Kidney epithelial cell (primary cell): ENCODE data around the gene TP73. TPM values are rescaled to one million over a fixed set of nuclear protein-coding genes. Genes with fewer than 3 reads are reported as not detected.

ENCODE experiments used
- DNase-seq: peaks from one replicate; pipeline ENCODE4 v3.0.0-alpha.2; 2010; ENCODE audit warnings: low read depth
- H3K27me3 ChIP-seq: 2 replicates; pipeline ENCODE4 v1.6.0; 2011; ENCODE audit warnings: low read length; ENCODE audit not compliant: control insufficient read depth, insufficient read depth
- H3K36me3 ChIP-seq: 2 replicates; pipeline ENCODE4 v1.5.1; 2011; ENCODE audit warnings: low read length; ENCODE audit not compliant: control insufficient read depth, insufficient read depth
- H3K4me3 ChIP-seq: 2 replicates; pipeline ENCODE4 v1.5.1; 2011; ENCODE audit warnings: low read depth, mild to moderate bottlenecking, control low read depth, low read length
- total RNA-seq: library from RNA; depleted of rRNA; stranded (reverse); fragments of >200 nt; gene quantifications from 2 replicates; pipeline ENCODE4 v1.2.3, GENCODE V29; 2015
- TF ChIP-seq, protein P1 (sequence below): IDR thresholded peaks from 2 replicates; pipeline ENCODE4 v1.5.1; 2011; ENCODE audit warnings: mild to moderate bottlenecking, moderate library complexity, low read length, control low read depth, inconsistent platforms; ENCODE audit not compliant: insufficient read depth, poor library complexity, severe bottlenecking

The TP73 gene
- total RNA-seq, 1 donor from 2014 or later = 0.04 TPM

DNA sequence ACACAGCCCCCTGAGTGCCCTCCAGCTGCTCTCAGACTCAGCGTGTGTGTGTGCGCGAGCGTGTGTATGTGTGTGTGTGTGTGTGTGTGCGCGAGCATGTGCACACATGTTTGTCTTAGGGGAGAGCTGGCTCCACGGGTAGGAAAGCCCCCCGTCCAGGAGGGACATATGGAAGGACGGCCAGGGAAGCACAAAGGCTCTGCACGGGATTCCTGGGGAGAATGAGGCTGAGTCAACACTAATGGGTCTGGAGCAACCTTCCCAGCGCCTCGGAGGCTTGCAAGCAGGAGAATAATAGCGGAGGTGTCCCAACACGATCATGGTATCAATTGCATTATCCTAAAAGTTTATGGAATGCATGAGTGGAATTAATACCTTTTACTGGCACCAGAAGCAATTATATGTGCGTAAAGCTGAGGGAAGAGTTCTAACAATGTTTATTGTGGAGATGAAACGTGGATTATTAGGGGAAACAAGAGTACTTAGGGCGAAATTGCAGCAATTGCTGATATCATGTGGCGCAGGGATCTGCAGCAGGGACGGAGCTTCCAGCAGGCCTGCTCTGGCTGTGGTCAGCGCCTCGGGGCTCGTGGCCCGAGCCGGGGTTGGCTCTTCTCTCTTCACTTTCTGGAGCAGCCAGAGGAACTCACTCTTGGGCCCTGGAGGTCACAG is 59.6 kb downstream of the TP73 start:
- DNase-seq = no peak
- Histone ChIP-seq H3K4me3 (no peak overlapping the region), H3K27me3 (peaks cover 53% of the 10 kb centered on the region), H3K36me3 (no peaks in the 10 kb centered on the region)
- TF ChIP-seq, protein P1, sequence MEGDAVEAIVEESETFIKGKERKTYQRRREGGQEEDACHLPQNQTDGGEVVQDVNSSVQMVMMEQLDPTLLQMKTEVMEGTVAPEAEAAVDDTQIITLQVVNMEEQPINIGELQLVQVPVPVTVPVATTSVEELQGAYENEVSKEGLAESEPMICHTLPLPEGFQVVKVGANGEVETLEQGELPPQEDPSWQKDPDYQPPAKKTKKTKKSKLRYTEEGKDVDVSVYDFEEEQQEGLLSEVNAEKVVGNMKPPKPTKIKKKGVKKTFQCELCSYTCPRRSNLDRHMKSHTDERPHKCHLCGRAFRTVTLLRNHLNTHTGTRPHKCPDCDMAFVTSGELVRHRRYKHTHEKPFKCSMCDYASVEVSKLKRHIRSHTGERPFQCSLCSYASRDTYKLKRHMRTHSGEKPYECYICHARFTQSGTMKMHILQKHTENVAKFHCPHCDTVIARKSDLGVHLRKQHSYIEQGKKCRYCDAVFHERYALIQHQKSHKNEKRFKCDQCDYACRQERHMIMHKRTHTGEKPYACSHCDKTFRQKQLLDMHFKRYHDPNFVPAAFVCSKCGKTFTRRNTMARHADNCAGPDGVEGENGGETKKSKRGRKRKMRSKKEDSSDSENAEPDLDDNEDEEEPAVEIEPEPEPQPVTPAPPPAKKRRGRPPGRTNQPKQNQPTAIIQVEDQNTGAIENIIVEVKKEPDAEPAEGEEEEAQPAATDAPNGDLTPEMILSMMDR = no peak

DNA sequence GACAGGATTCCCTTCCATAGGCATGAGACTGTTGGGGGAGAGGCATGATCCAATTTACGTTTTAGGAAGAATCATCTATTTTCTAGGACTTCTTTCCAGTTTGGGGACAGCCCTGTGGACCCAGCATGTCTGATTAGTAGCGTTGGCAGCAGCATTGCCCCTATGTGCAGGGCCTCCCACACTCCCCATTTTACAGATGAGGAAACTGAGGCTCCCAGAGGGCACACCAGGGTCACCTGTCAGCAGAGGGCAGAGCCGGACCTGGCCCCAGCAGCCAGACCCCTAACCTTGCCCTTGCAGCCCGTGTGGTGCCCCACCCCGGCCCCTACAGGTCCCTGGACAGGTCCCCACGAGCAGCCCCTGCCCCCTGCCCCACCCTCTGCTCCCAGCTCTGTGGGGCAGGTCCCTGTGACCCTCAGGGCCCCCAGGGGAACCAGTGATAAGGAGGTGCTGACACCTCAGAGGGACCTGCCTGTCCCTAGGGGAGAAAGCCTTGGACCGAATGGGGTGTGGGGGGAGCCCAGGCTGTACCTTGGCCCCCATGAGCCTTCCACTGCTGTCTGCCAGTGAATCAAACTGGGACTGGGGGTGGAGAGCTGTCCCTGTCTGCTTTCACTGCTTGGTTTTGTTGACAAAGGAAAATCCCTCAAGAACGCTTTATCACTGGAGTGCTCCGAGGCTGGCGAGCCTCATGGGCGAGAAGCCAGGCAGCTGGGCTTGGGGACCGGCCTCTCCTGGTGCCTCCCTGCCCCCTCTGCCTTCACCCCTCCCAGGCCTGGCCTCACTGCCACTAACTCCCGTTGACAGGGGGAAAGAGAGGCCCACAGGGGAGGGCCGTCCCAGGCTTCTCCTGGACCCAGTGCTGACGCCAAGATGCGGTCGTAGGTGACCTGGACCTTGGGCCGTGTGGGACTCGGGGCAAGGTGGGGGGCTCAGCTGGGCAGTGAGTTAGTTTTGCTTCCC is 60.5 kb downstream of the TP73 start:
- Histone ChIP-seq H3K36me3 (no peaks in the 10 kb centered on the region), H3K4me3 (no peak overlapping the region), H3K27me3 (peaks cover 50% of the 10 kb centered on the region)
- DNase-seq = no peak
- TF ChIP-seq, protein P1 = no peak

DNA sequence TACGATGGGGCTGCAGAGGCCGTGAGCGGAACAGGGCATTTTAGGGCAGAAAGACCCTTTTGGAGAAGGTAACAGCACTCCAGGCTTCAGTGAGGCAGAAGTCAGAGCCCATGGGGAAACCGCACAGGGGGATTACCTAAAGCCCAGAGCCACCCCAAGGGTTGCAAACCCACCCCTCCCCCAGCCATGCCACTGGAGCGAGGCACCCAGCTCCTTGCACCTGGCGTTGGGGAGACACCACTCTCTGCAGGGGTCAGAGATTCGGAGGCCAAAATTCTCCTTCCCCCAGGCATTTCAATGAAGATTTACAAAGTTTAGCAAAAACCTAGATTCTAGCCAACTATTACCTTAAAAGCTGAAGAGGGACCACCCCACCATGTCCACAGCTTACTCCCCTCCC is 61.5 kb downstream of the TP73 start:
- Histone ChIP-seq H3K27me3 (peaks cover 50% of the 10 kb centered on the region), H3K36me3 (no peaks in the 10 kb centered on the region), H3K4me3 (no peak overlapping the region)
- TF ChIP-seq, protein P1 = no peak
- no peak for DNase-seq

DNA sequence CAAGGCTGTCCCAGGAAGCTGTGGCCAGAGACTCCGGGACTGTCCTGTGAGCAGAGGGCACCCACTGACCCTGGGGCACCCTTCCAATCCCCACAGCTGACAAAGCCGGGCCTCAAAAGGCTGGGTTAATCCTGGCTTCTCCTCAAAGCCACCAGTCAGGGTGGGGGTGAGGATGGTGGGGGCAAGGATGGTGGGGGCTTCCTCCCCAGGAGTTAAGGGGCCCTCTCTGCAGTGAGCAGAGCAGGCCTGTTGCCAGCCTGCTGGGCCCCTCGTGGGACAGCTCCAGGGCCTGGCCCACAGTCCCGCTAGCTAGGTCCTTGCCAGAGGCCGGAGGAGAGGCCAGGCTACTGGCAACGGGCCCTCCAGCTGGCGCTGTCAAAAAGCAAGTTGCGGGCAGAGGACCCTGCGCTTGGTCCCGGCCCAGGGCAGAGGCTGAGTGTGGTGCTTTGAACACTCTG is 62.0 kb downstream of the TP73 start:
- Histone ChIP-seq H3K4me3 (no peak overlapping the region), H3K27me3 (peaks cover 50% of the 10 kb centered on the region), H3K36me3 (no peaks in the 10 kb centered on the region)
- no peak for DNase-seq
- TF ChIP-seq, protein P1 = no peak

- TF ChIP-seq, protein P1 = no peak
- H3K36me3 ChIP-seq = no peaks in the 10 kb centered on the region
- no peak for DNase-seq
- peaks cover 48% of the 10 kb centered on the region for H3K27me3 ChIP-seq
- H3K4me3 ChIP-seq = no peak overlapping the region
Measured at GRCh38 chr1:3714814-3715213, 62.5 kb downstream of the TP73 start.
